HL-60/S4 treated with retinoic acid at 250 ng/mL for 4 days and 3 days (cell line): ENCODE data around the gene BTC.
"Not testable (repeated sequence)": the region's sequence is repeated elsewhere in the genome, so short reads cannot be mapped to it uniquely, and the experiment has no call there.

Experiments used
- in situ Hi-C: fragments of 300-500 bp; cut with MboI; formaldehyde crosslinking; loops from 2 replicates; pipeline ENCODE4 v1.7.0; 2022; ENCODE audit warnings: low sequenced_read_pairs

BTC gene

DNA sequence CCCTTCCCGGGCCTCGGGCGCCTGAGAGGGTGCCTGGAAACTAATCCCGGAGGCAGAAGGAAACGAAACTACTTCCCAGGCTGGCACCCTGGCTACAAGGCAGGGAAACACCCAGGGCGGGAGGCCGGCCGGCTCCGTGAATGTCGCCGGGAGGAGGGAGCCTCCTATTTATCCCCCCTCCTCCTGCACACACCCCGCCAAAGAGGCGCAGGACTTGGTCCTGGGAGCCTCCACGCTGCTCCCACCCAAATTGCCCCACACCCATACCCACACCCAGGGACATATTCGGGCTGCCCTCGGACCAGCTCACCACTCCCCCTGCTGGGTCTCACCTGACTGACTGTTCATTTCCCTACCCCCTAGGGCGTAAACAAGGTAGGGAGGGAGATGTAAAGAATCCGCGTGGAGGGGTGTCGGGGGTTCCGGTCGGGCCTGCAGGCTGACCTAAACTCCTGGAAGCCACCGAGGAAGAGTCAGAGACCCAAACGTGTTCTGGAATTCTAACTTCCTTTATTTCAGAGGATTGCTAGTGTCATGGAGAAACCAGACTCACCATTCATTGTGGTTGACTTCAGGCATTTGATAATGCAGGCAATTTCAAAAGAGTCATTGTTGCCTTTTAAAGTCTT, at the start of gene BTC:
Gene BTC, minus strand, starts transcription at position 142 of the 629 bp plus-strand sequence. CDS start 198 bp downstream, outside the sequence.
- in situ Hi-C loops: no loop called here

DNA sequence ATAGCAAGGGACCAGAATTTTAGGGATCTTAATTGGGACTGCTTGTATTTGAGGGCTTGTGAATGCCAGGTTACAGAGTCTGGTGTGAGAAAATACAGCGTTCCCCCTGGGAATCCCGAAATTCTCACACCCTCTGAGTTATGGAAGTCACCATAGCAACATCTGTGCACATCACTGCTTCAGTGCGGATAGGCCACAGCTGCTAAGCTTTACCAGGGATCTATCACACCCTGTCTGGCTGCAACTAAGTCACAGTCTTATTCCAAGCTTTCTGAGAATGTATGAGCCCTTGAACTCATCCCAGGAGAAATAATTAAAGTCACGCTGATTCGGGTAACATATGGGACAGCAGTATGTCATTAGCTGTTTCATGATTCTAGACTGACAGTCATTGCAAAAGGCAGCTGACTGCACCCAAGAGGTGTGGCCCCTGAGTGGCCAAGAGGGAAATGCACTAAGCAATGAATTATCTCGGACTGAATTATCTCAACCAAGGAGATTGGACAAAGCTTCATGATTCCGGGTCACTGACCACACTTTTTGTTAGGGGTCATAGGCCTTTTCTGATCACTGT, 46.7 kb upstream of the BTC start:
- in situ Hi-C loops: no loop called here

DNA sequence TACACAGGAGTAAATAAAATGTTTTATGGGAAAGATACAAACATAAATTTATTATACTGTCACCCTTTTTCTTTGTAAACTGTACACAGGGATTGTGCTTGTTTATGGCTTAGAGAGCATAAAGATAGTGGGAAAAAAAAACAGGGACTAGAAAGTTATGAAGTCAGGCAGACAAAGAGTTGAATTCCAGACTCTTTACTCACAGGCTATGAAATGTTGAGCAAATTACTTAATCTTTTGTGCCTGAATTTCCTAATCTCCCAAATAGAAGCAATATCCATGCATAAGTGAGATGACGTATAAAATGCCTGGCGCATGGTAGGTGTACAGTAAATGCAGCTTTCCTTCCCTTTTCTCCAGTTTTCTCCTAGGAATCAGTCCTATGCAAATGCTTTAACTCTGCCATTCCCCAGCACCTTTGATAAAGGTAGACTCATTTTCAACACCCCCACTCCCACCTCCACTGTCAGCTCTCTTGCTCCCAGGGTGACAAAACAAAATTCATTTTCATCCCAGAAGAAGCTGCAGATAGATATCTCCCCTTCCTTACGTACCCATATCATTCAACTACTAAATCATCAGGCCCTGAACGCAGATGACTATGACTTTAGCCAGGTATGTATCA, 44.5 kb upstream of the BTC start:
- in situ Hi-C loops: no loop called here

DNA sequence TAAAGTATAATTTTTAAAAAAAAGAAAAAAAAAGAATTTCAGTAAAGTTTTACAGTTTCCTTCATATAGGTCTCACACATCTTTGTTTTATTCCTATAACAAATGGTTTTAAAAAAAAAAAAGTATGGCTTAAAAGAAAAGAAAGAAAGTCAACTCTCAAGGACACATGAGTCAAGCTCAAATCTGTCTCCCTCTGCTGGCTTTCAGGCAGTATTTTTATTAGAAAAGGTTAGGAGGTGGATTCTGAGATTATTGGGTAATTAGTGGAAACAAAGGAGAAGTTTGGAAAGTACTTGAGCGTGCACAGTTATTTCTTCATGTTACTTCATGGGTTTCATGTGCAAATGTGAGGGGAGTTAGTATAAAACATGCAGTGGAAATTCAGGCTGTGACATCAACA, 36.6 kb upstream of the BTC start:
- in situ Hi-C loops: no loop called here

GRCh38 chr4:74823194-74823593, 28.9 kb upstream of the BTC start:
- in situ Hi-C loops: no loop called here

GRCh38 chr4:74822603-74823002, 28.3 kb upstream of the BTC start:
- in situ Hi-C loops: no loop called here

GRCh38 chr4:74821541-74821940, 27.2 kb upstream of the BTC start:
- in situ Hi-C loops: no loop called here

- in situ Hi-C loops: no loop called here
Observed at GRCh38 chr4:74814052-74814451, 19.7 kb upstream of the BTC start.

- in situ Hi-C loops: not testable (repeated sequence)
Observed at GRCh38 chr4:74812056-74812455, 17.7 kb upstream of the BTC start.

DNA sequence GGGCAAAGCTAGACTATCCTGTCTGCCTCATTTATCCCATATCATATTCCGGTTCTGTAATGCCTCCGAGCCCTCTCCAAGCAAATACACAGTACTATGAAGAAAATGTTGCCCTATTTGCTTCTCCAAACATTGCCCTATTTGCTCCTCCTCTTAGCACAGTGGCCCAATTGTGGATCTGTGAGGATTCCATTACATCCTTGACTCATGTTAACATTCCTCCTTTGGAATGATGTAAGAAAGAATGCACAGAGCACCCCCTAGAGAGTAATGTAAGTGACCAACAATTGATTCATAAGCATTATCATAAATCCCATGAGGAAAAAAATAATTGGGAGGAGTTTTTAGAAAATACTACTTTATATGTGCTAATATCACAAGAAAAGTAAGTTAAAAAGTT, 11.3 kb upstream of the BTC start:
- in situ Hi-C loops: no loop called here

GRCh38 chr4:74800310-74800709, 6.0 kb upstream of the BTC start:
- in situ Hi-C loops: no loop called here

GRCh38 chr4:74796631-74797030, 2.3 kb upstream of the BTC start:
- in situ Hi-C loops: no loop called here

DNA sequence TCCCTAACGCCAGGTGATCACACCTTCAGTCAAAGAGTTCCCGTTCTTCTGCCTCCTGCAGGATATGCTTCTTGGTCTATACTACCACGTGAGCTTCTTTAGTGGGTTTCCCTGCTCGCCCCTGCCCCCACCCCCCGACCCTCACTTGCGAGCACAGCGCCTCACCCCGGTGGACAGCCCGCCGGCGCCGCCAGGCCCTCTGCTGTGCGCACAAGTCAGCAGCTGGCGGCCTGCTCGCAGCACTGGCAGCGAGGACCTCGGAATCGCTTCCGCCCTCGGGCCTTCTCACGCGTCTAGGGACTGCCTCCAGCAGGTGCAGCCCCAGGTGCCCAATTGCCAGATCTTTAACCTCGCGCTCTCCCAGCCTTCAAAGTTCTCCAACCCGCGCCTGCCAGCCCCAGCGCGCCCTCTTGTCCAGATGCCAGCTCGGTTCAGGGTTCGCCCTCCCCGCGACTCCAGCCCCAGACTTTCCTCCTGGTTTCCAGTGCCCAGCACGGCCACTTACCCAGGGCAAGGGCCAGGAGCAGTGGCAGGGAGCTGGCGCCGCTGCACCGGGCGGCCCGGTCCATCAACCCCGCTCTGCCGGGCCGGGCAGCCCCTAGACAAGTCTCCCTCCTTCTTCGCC, 454 bp downstream of the BTC start:
- in situ Hi-C loops: no loop called here

GRCh38 chr4:74790652-74791051, 3.7 kb downstream of the BTC start:
- in situ Hi-C loops: no loop called here

DNA sequence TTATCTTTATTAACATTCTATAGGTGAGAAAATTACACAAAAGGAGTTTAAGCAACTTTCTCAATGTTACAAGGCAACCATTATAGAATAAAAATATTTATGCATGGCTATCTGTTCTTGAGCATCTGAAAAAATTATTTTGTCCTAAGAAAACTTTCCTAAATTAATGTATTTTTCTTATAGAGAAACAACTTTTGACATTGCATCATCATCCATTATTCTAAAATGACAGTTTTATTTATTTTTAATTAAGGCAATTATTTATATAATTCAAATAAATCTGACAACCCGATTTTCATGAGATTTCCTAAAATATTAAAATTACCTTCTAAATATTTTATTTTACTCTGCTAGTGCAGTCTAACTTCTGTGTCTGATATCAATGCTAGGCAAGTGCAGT, 4.8 kb downstream of the BTC start:
- in situ Hi-C loops: no loop called here

DNA sequence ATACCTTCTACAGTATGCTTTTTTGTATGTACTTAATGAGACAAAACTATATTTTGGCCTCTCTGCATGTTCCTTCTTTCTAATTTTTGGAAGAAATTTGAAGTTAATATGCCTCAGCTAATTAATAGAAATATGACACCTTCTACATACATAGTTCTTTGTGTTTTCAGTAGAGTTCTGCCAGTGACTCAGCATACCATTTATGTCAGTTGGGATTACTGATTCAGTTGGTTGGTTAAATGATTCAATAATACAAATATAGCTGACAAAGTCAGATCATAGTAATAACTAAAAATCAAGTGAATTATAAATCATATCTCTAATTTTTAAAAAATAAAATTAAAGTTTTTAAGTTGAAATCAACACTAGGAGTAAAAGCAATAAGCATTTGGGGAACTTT, 16.8 kb downstream of the BTC start:
- in situ Hi-C loops: no loop called here

DNA sequence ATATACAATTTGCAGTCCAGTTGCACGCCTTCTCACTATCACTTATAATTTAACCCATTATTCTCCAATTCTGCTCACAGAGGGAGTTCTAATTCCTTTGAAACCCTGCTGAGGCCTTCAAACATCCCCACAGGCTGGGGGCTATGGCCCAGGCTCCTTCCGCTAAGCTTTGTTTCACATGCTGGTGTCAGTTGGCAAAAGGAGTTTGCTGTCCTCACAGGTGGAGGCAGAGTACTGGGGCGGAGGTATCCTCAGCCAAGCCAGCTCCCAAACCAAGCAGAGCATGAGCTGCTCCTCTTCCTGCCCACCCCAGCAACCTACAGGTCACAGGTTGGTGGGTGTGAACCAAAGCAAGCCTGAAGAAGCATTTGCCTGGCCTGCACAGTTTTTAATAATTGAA, 21.5 kb downstream of the BTC start:
- in situ Hi-C loops: no loop called here

GRCh38 chr4:74772106-74772505, 22.2 kb downstream of the BTC start:
- in situ Hi-C loops: no loop called here

- in situ Hi-C loops: no loop called here
Observed at GRCh38 chr4:74770226-74770910, 24.0 kb downstream of the BTC start.

GRCh38 chr4:74768857-74769525, 25.3 kb downstream of the BTC start:
- in situ Hi-C loops: no loop called here

- in situ Hi-C loops: no loop called here
Observed at GRCh38 chr4:74764119-74764518, 30.2 kb downstream of the BTC start.
